GM18907 (cell line): ENCODE data around the gene MYD88.
"Not testable (repeated sequence)": the region's sequence is repeated elsewhere in the genome, so short reads cannot be mapped to it uniquely, and the experiment has no call there.

ENCODE experiments used
- ATAC-seq: cut with Tn5 transposase; IDR thresholded peaks from one replicate; pipeline ENCODE4 v1.9.1; 2021; ENCODE audit warnings: mild to moderate bottlenecking, moderate library complexity; ENCODE audit not compliant: unreplicated experiment

The MYD88 gene

GRCh38 chr3:38141173-38141951, 2.9 kb downstream of the MYD88 start:
- no peak for ATAC-seq

- no peak for ATAC-seq
Observed at GRCh38 chr3:38141952-38142273, 3.5 kb downstream of the MYD88 start.

GRCh38 chr3:38142959-38143358, 4.5 kb downstream of the MYD88 start:
- no peak for ATAC-seq

GRCh38 chr3:38143511-38143910, 5.0 kb downstream of the MYD88 start:
- ATAC-seq = no peak

- ATAC-seq = no peak
Observed at GRCh38 chr3:38146504-38146903, 8.0 kb downstream of the MYD88 start.

- no peak for ATAC-seq
Observed at GRCh38 chr3:38147421-38147820, 9.0 kb downstream of the MYD88 start.

- no peak for ATAC-seq
Observed at GRCh38 chr3:38148311-38148882, 9.9 kb downstream of the MYD88 start.

GRCh38 chr3:38149708-38150107, 11.2 kb downstream of the MYD88 start:
- ATAC-seq = no peak

- ATAC-seq = no peak
Observed at GRCh38 chr3:38150780-38151528, 12.5 kb downstream of the MYD88 start.

- ATAC-seq = no peak
Observed at GRCh38 chr3:38151667-38152265, 13.3 kb downstream of the MYD88 start.

- ATAC-seq = no peak
Observed at GRCh38 chr3:38152609-38153008, 14.1 kb downstream of the MYD88 start.

- ATAC-seq = no peak
Observed at GRCh38 chr3:38153221-38153620, 14.8 kb downstream of the MYD88 start.

- no peak for ATAC-seq
Observed at GRCh38 chr3:38154033-38154494, 15.6 kb downstream of the MYD88 start.

- ATAC-seq = no peak
Observed at GRCh38 chr3:38154625-38155255, 16.3 kb downstream of the MYD88 start.

- no peak for ATAC-seq
Observed at GRCh38 chr3:38155825-38156224, 17.4 kb downstream of the MYD88 start.

GRCh38 chr3:38157117-38157516, 18.7 kb downstream of the MYD88 start:
- ATAC-seq = no peak

GRCh38 chr3:38157595-38157994, 19.1 kb downstream of the MYD88 start:
- no peak for ATAC-seq

GRCh38 chr3:38158472-38158871, 20.0 kb downstream of the MYD88 start:
- no peak for ATAC-seq

GRCh38 chr3:38160704-38161103, 22.2 kb downstream of the MYD88 start:
- not testable (repeated sequence) for ATAC-seq

- no peak for ATAC-seq
Observed at GRCh38 chr3:38163117-38163840, 24.8 kb downstream of the MYD88 start.
